ENCODE measurements around the gene LRRC15. TPM values are rescaled to one million over a fixed set of nuclear protein-coding genes. Genes with fewer than 3 reads are reported as not detected.

LRRC15 gene
- total RNA-seq, 1 experiment from 2014 or later = 9.6 TPM

DNA sequence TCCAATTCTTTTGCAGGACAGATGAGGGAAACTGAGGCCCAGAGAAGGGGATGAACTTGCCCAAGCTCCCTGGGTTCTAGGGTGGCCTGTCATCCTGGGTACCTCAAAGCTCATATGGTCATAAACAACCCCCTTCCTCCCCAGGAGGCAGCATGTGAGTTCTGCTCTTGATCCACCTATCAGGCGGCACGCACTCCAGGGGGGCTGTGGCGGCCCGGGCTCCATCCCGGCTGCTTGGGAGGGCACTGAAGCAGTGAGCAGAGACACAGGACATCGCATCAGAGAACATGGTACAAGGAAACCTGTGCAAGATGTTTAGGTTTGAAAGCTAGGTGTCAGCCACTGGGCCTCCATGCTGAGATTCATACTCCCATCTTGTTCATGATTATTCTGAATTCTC, 52.6 kb downstream of the LRRC15 start:
- no peak for DNase-seq (ENCODE audit: low read depth)

- no peak for DNase-seq (ENCODE audit: low read depth)
These were observed 53.6 kb downstream of the LRRC15 start for GRCh38 chr3:194315965-194316361.

- DNase-seq (ENCODE audit: low read depth) = peak; percentile 89
These were observed 54.2 kb downstream of the LRRC15 start for GRCh38 chr3:194315088-194315964.

DNA sequence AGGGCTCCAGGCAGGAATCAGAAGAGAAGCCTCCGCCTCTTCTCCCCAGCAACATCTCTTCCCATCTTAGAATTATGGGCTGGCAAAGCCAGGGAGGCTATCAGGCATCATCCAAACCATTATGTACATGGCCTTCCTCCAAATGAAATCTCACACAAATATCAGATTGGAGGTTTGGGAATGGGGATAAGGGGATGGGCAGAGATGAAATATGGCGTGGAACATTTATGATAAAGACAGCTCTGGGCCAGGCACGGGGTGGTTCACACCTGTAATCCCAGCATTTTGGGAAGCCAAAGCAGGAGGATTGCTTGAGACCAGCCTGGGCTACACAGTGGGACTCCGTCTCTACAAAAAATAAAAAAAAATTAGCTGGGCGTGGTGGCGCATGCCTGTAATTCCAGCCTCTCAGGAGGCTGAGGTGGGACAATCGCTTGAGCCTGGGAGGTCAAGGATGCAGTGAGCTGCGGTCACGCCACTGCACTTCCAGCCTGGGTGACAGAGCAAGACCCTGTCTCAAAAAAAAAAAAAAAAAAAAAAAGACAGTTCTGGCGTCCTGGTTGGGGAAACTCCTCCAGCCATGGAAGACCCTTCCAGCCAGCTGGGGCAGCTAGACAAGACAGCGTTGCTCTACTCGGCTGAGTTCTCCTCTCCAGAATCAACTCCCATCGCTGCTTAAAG, 55.0 kb downstream of the LRRC15 start:
- DNase-seq (ENCODE audit: low read depth) = no peak

DNA sequence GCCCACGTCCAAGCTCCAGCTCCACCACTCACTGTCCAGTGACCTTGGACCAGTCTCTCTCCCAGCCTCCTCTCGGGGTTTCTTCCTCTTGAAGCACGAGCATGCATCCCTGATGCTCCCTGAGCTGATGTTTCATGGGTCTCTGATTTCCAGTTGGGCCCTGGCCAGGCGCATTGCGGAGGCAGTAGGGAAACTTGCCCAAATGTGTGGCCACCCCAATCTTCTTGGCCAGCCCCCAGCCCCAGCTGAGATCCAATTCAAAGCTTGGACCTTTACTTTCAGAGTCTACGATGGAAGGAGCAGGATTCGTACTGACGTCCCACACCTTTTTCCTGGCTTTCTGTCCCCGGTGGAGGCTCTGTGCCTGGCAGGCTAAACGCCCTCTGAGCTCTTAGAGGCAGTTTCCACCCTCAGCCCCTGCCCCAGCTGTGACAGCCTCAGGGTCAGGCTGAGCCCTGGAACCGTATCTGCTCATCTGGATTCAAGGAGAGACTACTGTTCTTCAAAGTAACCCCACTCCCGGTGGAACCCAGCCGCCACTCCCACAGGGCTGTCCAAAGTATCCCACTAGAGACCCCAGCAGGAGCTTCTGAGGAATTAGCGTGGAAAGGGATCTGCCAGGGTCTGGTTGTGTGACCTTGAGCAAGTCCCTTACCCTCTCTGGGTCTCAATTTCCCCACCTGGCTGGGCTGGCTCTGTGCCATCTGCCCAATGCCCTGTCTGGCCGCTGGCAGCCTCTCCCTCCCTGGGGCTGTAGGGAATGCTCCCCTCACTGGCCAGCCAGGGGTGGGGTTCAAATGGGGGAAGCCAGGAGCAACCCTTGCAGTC, 55.8 kb downstream of the LRRC15 start:
- no peak for DNase-seq (ENCODE audit: low read depth)

DNA sequence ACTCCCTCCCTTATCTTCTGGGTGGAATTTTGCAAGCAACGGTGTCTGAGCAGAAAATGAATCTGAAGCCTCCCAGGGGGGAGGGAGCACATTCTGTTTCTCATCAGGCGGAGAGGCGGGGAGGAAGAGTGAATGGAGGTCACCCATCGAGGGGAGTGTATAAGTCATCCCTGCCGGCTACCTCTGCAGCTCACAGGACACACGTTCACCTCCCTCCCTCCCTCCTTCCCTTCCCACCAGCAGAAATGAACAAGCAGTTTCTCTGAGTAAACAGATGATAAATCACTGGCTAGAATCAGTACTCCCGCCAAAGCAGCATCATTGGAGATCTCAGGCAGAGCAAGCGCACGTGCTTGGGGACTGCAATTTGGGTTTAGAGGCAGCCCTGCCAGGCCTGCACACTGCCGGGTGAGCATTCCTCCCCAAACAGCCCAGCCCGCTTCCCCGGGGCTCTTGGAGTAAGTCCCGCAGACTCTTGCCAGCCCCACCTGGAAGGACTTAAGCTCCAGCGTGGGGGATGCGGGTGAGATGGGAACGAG, 56.7 kb downstream of the LRRC15 start:
- DNase-seq (ENCODE audit: low read depth) = peak; percentile 87

DNA sequence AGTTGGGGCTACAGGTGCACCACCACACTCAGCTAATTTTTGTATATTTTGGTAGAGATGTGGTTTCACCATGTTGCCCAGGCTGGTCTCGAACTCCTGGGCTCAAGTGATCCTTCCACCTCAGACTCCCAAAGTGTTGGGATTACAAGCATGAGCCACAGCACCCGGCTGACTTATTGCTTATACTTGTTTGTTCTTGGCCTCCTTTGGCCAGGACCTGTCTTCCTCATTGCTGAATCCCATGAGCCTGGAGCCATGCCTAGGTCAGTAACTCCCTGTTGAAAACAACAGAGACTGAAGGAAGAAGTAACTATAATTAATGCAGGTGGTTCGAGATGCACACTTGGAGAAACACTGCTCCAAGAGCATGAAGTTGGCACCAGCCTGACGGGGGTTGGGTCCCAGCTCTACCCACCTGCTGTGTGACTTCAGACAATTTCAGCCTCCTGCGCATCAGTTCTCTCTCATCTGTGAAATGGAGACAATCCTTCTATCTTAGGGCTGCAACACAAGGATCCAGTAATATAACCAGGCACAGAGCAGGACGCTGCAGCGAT, 57.3 kb downstream of the LRRC15 start:
- DNase-seq (ENCODE audit: low read depth) = no peak

DNA sequence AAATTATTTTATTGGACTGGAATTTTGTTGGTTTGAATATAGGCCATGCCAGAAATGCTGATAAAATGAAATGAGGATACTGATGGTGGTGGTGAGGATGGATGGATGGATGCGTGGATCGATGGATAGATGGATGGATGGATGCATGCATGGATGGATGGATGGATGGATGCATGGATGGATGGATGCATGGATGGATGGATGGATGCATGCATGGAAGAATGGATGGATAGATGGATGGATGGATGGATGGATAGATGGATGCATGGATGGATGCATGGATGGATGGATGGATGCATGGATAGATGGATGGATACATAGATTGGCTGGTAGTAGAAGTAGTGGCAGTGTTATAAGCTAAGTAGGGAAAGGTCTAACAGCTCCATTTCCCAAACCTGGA, 58.5 kb downstream of the LRRC15 start:
- DNase-seq (ENCODE audit: low read depth) = no peak

DNA sequence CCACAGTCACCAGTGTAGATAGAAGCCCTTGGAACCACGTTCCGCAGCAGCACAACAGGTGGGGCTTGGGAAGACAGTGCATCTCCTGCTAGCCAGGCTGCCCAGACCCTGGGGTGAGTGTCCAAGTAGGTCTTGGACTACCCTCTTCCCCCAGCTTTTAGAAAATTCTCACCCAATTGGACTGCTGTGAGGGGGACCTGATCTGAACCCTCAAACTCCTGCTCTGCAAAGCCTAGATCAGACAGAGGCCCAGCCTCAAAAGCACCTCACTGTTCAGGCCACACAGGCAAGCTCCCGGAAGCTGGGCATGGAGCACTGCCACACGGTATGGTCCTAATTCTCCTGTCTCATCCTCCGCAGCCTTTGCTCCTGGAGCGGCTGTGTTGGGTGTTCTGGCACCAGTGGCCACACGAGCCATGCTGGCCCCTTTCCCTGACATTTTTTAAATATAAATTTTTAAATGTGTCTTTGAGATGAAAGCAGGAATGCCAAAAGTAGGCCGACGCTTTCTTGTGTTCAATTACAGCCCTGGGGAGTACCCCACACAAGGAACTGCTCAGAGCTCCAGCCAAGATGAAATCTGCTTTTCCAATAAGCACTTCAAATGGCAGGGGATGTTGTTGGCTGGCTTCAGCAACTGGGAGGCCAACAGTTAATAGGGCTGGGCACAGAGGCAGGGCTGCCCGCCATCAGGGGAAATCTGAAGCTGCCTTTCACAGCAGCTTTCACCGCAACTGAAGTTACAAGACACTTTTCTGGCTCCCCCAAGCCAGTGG, 59.3 kb downstream of the LRRC15 start:
- no peak for DNase-seq (ENCODE audit: low read depth)

DNA sequence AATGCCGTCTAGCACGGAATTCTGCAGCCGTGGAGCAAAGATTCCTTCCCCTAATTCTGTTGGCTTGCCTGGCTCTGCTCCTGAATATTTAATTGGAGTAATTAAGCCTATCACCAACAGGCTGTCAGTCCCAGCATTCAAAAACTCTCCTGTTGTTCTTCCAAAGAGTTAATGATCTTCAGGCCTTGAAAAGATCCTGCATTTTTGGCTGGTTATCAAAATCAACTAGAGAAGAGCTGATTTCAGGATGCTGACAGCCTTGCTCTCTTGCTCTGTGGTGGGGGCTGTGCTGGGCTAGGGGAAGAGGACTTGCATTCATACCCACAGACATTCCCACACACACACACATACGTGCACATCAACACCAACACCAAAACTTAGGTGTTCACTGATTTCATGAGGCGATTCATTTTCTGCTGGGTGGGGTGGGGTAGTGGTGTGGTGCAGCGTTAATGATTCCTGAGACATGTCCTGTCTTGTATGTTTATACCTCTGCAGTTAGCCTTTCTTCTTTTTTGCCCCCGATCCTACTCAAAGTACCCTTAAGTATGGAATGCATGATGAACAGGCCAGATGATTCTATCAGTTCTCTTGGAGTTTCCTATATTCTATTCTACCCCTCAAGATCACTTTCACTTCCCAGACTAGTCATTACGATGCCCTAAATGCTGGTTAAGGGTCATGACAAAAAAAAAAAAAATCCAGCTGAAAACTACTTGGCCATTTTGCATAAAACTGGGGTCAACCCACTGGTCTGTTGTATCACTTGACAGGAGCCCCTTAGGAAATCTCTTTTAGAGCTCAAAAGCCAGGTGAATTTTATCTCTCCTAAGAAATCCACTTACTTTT, 60.7 kb downstream of the LRRC15 start:
- DNase-seq (ENCODE audit: low read depth) = no peak

- no peak for DNase-seq (ENCODE audit: low read depth)
These were observed 61.7 kb downstream of the LRRC15 start for GRCh38 chr3:194307849-194308248.

DNA sequence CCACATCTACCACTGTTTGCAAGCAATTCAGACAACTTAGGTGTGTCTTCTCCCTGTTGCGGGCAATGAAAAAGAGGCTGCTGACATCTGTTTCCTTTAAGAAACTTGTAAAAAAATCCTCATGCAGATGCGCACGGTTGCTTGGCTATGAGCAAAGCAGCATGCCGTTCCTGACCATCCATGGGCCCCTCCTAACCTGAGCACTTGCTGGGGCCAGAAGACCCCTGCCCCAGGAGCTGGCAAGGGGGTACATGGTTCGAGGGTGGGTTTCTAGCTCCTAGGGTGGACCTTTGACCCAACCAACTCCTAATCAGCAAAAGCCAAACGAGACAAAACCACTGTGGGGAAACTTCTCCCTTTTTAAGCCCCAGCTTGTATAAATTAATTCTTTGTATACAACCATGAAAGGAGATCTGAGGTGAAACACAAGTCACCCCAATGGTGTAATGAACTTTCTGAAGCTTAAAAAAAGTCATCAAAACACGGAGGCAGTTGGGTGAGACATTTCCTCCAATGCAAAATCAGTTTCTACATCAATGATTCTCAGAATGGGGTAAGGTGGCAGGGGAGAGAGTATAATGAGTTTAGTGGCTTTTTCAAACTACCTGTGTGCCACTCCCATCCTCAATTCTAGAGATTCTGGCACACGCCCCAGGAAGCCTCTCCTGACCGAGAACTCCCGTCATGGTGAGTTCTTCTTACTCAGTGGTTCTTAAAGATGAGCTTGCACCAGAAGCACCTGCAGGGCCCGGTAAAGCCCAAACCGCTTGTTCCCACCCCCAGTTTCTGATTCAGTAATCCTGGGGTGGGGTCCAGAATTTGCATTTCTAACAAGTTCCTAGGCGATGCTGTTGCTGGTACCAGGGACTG, 62.5 kb downstream of the LRRC15 start:
- DNase-seq (ENCODE audit: low read depth) = no peak

DNA sequence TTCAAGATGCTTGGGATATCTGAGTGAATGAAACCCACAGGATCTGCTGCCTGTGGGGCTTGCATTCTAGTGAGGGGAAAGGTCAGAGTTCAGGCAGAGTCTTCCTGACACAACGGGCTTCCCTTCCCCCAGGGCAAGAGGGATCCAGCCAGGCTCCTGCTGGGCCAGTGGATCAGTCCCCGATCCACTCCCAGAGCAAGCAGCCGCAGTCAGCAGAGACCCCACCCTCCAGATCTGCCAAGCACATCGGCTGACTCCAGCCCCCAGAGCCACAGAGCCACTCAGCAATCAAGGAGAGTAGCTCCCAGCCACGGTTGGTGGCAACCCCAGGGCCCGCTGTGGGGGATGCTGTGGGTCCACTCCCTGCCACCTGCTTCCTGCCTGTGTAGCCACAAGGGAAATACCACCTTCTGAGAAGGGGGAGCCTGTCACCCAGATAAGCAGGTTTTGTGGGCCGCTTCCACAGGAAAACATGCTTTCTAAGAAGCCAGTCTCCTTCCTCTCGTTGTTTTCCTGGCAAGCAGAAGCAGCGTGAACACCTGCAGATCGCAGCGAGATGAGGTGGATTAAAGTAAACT, 63.3 kb downstream of the LRRC15 start:
- no peak for DNase-seq (ENCODE audit: low read depth)

DNA sequence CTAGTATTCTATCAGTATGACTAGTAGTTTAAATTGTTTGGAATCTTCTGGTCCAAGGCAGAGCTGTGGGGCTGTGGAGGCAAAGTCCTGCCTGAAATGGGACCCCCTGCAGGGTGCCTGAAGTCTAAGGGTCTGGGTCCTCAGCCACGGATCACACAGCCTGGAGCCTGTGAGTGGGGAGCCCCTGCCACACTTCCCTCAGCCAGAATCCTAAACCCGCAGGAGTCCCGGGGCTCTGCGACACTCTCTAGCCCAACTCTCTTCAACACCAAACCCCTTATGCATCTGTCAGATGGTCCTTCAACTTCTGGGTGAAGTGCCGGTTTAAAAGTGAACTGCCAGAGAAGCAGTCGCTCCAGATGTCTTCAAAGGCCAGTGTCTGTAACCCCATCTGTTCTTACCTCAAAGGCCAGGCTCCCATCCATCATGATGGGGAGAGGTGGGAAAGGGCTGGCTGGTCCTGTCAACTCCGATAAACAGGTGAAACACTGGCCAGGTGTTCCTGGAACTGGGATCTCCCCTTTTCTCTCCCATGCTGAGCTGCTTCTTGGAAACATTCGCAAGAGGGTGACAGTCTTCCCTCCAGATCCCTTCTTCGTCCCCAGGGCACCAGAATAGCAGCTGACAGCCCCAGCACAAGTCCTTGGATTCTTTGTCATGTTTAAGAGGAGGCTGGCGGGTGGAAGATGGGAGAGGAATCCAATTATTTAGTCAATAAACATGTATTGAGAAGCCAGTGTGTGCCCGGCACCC, 64.0 kb downstream of the LRRC15 start:
- DNase-seq (ENCODE audit: low read depth) = no peak

All from M059J (cell line).